Stimulated activated CD8-positive, alpha-beta memory T cell treated with anti-CD3 and anti-CD28 coated beads, Interleukin-7, amount 100 ng/mL, for 24 hours (primary cell): ENCODE data around the gene CERKL.

Experiments used
- DNase-seq: peaks from one replicate; pipeline ENCODE4 v3.0.0-alpha.2; 2020; ENCODE audit warnings: low read depth

CERKL gene

DNA sequence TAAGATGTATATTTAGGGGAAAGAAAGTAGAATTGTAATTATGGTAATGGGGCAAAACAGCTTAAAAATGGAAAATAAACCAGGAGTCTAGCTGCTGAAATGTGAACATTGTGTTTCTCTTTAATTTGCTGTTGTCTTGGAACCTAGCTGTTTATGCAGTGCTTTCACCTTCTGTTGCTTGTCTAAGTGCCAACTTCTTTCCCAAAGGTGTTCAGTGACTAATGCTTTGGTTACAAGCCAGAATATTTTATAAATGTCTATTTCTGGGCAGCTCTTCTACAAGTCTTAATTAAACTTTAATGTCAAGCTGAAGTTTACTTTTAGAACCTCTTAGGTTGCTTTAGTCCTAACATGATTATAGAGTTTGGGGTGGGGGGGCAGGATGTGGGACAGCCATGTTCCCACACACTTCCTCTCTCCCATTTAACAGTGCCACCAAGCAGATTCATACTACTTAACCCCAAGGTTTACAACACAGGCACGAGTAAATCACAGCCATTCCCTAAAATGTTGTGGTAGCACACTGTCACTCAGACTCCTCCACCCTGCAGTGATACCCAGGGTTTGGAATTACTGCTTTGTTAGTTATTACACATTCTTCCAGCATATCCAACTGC, 139.1 kb downstream of the CERKL start:
- no peak for DNase-seq

DNA sequence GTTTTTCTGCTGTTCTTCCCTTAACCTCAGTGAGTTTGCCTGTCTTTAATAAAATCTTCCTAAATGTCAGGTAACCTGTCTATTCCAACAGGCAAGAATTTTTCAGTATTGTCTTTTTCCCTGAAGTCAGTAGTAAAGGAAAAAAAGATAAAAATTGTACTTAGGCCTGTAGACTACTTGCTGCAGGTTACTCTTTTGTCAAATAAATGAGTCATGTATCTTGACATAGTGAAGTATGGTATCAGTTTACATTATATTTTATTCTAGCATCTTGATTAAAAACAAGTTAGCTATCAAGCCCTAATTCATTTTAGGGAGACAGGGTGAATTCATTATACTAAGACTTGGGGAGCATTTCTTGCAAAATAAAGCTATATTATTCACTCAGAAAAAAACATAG, 139.9 kb downstream of the CERKL start:
- DNase-seq, result no peak

DNA sequence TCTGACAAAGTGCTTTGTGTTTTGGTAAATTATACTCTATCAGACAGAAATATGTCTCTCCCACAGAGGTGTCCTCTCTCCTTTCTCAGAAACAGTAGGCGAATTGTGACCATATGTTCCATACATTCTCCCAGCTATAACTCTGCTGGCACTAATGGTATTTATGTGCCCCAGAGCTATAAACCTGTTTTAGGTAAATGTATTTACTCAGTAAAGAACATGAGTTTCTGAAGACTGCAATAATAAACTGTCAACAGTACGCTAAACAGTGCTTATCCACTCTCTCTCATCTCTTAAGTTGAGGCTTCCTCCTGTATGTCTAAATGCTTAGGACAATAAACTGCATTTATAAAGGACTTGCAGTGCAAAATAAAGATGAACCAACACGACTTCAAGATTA, 141.2 kb downstream of the CERKL start:
- DNase-seq, result no peak

DNA sequence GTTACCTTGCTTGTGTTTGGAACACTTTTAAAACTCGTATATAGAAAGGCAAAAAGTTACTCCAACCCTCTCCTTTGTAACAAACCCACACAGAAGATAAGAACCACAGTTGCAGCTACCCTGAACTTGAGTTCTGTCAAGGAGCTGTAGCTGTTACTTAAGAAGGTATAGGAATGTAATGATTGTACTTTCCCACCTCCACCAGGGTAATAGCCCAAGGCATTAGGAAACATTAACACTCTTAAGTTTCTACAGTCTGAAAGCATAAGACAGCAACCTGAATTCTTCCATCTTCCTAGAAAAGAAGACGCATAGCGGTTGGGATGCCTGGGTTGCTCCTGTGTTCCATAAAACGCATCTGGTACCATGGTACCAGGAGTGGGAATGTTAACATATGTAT, 156.7 kb downstream of the CERKL start:
- no peak for DNase-seq

DNA sequence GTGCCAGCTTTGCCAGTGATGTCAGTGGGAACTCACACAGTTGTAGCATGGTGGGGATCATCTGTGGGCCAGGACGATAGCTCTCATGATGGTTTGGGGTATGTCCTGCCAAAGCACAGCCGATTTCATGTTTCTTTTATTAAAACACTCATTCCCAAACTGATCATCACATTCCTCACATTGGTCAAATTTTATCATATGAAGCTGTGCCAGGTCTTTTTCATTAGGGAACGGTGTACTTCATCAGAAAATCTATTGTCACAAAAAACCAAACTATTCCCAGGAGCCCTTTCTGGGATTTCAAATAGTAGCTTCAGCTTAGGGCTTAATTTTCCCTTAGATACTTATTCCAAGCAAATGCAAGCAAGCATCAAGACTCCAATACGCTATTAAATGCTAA, 157.7 kb downstream of the CERKL start:
- no peak for DNase-seq
